ENCODE data around the gene ORM2.

- TF ChIP-seq CTCF (IDR thresholded peaks at IDR 0.05) (no peak), POLR2A (IDR thresholded peaks at IDR 0.05) (no peak)
Measured at GRCh38 chr9:114311571-114312512, 17.8 kb upstream of the ORM2 start.
